Lower leg skin (tissue), 4 donors: ENCODE measurements around the gene PAOX. TPM values are rescaled to one million over a fixed set of nuclear protein-coding genes. Genes with fewer than 3 reads are reported as not detected.

Experiments
- DNase-seq, 2 donors: peaks; one replicate each; pipeline ENCODE4 v3.0.0-alpha.2; 2019; ENCODE audit warnings: low spot score in 2 of 2
- H3K4me3 ChIP-seq: fragments of 200-600 bp; sonication (generic); 2 replicates; pipeline ENCODE4 v1.5.1; 2017; ENCODE audit warnings: mild to moderate bottlenecking, low read depth; ENCODE audit not compliant: poor library complexity, severe bottlenecking
- CTCF ChIP-seq, 3 donors: fragments of 450-650 bp; IDR thresholded peaks; one replicate each; pipeline ENCODE4 v1.5.1; 2016; ENCODE audit warnings: antibody characterized with exemption in 3 of 3, mild to moderate bottlenecking in 3 of 3, moderate library complexity in 2 of 3
- POLR2A ChIP-seq, 2 donors: fragments of 450-650 bp; IDR thresholded peaks; one replicate each; pipeline ENCODE4 v1.6.1; 2016 to 2017; ENCODE audit warnings: antibody characterized with exemption in 2 of 2, mild to moderate bottlenecking in 1 of 2, moderate library complexity in 1 of 2
- WGBS, 2 donors: methylation state at CpG; one replicate each; pipeline ENCODE4 v1.1.5; 2018; 5-methylcytosine and 5-hydroxymethylcytosine counted together
- intact Hi-C: fragments of 100-400 bp; cut with DNase I; formaldehyde crosslinking; loops from one replicate; pipeline ENCODE4 v1.15.0; 2023; ENCODE audit warnings: low total_unique reads
- total RNA-seq, 4 donors: library from RNA; depleted of rRNA; stranded (reverse); fragments of >200 nt; gene quantifications; one replicate each; pipeline ENCODE4 v1.1.0, GENCODE V29; 2016

The PAOX gene
- total RNA-seq, 4 donors from 2014 or later, result 8.1 to 21.8 (median 14.4) TPM

- H3K4me3 ChIP-seq, result peak overlapping the region; percentile 88
- WGBS, 2 donors, result 26 to 29% methylated on average over 21 of the region's 21 CpGs
- TF ChIP-seq CTCF (IDR thresholded peaks at IDR 0.05) (no peak), POLR2A (IDR thresholded peaks at IDR 0.05) (no peak)
- peak in 1 of 2 donors; percentile 84 for DNase-seq
- intact Hi-C loops, result no loop called here
Observed at GRCh38 chr10:133394801-133395221, 15.7 kb downstream of the PAOX start.

GRCh38 chr10:133396035-133396624 is 17.1 kb downstream of the PAOX start:
- peak in 1 of 2 donors; percentile 42 for DNase-seq
- 92 to 94% methylated on average over 19 of the region's 19 CpGs for WGBS, 2 donors
- H3K4me3 ChIP-seq, result no peak overlapping the region
- TF ChIP-seq CTCF (IDR thresholded peaks at IDR 0.05), result no peak
- no peak for TF ChIP-seq POLR2A (IDR thresholded peaks at IDR 0.05)
- intact Hi-C loops, result no loop called here

GRCh38 chr10:133397938-133398337 is 18.9 kb downstream of the PAOX start:
- TF ChIP-seq POLR2A (IDR thresholded peaks at IDR 0.05) (no peak), CTCF (IDR thresholded peaks at IDR 0.05) (no peak)
- peak in 1 of 2 donors; percentile 50 for DNase-seq
- no peak overlapping the region for H3K4me3 ChIP-seq
- 97% methylated on average over 7 of the region's 7 CpGs for WGBS, 2 donors
- intact Hi-C loops, result no loop called here

GRCh38 chr10:133399123-133399601 is 20.1 kb downstream of the PAOX start:
- peak in 1 of 2 donors; percentile 74 for DNase-seq
- WGBS, 2 donors, result 94 to 96% methylated on average over 19 of the region's 19 CpGs
- TF ChIP-seq CTCF (IDR thresholded peaks at IDR 0.05) (no peak), POLR2A (IDR thresholded peaks at IDR 0.05) (no peak)
- no peak overlapping the region for H3K4me3 ChIP-seq
- intact Hi-C loops, result no loop called here

- intact Hi-C loops, result no loop called here
- H3K4me3 ChIP-seq, result no peak overlapping the region
- DNase-seq, result peak; percentile 8 to 65
- TF ChIP-seq POLR2A (IDR thresholded peaks at IDR 0.05) (no peak), CTCF (IDR thresholded peaks at IDR 0.05) (no peak)
- WGBS, 2 donors, result 82 to 88% methylated on average over 10 of the region's 10 CpGs
Observed at GRCh38 chr10:133400624-133401424, 21.8 kb downstream of the PAOX start.
